Measurements from ENCODE around the gene CEP89.

The CEP89 gene

DNA sequence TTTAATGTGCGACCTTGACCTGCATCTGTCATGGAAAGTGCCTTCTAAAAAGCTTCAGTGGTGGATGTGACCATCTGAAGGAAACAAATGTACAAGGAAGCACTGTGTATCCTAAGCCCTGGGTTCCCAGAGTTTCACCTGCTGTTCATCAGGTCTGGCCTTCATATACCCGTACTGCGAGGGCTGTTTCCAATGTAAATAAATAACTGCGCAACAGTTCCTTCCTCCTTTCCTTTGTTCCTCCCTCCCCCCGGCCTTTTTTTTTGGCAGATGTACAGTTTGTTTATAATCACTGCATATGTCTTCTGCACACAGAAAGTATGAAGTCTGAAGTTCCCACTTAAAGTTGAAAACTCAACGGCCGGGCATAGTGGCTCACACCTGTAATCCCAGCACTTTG, 5.5 kb upstream of the CEP89 start:
- no peaks in the 10 kb centered on the region for H3K9me3 ChIP-seq (ENCODE audit: low read length)
- H3K4me3 ChIP-seq (ENCODE audit: low read depth, low read length, poor library complexity, severe bottlenecking) = no peak overlapping the region
- peaks cover 9% of the 10 kb centered on the region for H3K4me1 ChIP-seq (ENCODE audit: insufficient read depth, low read length, severe bottlenecking)
- no peaks in the 10 kb centered on the region for H4K20me1 ChIP-seq (ENCODE audit: insufficient read depth, low read length)
- H3K4me2 ChIP-seq (ENCODE audit: low read length) = no peak overlapping the region
- no peak overlapping the region for H2AFZ ChIP-seq (ENCODE audit: low read length)
- no peak for TF ChIP-seq CTCF (IDR thresholded peaks at IDR 0.05; ENCODE audit: low read length)
- TF ChIP-seq EZH2 (IDR thresholded peaks at IDR 0.05; ENCODE audit: borderline replicate concordance, low read length) = no peak
- H3K79me2 ChIP-seq (ENCODE audit: insufficient read depth, low read length) = no peaks in the 10 kb centered on the region
- H3K27me3 ChIP-seq (ENCODE audit: insufficient read depth, low read length) = no peaks in the 10 kb centered on the region
- H3K9ac ChIP-seq (ENCODE audit: low read length) = no peak overlapping the region
- no peak overlapping the region for H3K27ac ChIP-seq (ENCODE audit: low read depth, low read length, poor library complexity, severe bottlenecking)
- H3K36me3 ChIP-seq (ENCODE audit: insufficient read depth, low read length) = peaks cover 18% of the 10 kb centered on the region
- no peaks in the 10 kb centered on the region for H3F3A ChIP-seq (ENCODE audit: insufficient read depth, low read length)
- H3K9me2 ChIP-seq (ENCODE audit: low read depth, low read length) = no peaks in the 10 kb centered on the region

DNA sequence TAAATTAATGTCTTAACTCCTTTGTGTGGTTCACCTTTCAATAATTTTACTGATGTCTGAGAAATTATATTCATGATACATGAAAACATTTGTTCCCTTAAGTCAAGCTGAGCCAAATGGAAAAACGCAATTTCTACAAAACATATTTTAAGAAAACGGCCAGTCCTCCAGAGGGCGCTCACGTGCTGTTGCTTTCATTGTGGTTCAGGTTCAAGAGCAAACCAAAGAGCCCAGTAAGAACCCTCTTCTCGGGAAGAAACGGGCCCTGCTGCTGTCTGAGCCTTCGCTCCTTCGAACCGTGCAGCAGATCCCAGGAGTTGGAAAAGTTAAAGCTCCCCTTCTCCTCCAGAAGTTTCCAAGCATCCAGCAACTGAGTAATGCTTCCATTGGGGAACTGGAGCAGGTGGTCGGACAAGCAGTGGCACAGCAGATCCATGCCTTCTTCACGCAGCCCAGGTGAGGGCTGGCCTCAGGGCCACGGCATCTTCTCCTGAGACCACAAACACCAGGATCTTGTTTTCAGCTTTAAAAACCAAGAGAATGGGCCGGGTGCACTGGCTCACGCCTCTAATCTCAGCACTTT, 4.6 kb upstream of the CEP89 start:
- H3K9me2 ChIP-seq (ENCODE audit: low read depth, low read length) = no peaks in the 10 kb centered on the region
- H3K36me3 ChIP-seq (ENCODE audit: insufficient read depth, low read length) = peaks cover 18% of the 10 kb centered on the region
- peaks cover 9% of the 10 kb centered on the region for H3K4me1 ChIP-seq (ENCODE audit: insufficient read depth, low read length, severe bottlenecking)

DNA sequence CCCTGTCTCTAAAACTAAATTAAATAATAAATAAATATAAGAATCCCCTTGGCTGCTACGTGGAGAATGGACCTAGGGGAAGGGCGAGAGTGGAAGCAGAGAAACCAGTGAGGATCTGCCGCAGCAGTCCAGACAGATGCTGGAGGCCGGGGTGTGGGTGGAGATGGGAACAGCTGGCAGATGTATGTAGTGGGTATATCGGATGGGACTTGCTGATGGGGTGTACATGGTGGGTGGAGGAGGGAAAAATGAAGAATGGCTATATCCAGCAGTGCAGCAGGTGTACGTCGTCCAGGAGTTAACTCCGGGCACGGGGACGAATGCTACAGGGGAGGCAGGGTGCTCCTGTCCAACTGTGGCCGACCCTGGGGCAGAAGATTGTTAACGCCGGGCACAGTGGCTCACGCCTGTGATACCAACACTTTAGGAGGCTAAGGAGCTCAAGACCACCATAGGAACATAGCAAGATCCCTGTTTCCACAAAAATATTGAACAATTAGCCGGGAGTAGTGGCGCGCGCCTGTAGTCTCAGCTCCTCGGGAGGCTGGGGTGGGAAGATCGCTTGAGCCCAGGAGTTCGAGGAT, 654 bp downstream of the CEP89 start:
- Histone ChIP-seq H2AFZ (ENCODE audit: low read length) (no peak overlapping the region), H3F3A (ENCODE audit: insufficient read depth, low read length) (no peaks in the 10 kb centered on the region), H3K9me2 (ENCODE audit: low read depth, low read length) (no peaks in the 10 kb centered on the region), H3K9me3 (ENCODE audit: low read length) (no peaks in the 10 kb centered on the region), H3K36me3 (ENCODE audit: insufficient read depth, low read length) (peaks cover 6% of the 10 kb centered on the region), H3K4me3 (ENCODE audit: low read depth, low read length, poor library complexity, severe bottlenecking) (peak overlapping the region; percentile 74), H3K27me3 (ENCODE audit: insufficient read depth, low read length) (no peaks in the 10 kb centered on the region), H3K4me2 (ENCODE audit: low read length) (peak overlapping the region; percentile 76), H4K20me1 (ENCODE audit: insufficient read depth, low read length) (no peaks in the 10 kb centered on the region), H3K9ac (ENCODE audit: low read length) (peak overlapping the region; percentile 69), H3K79me2 (ENCODE audit: insufficient read depth, low read length) (no peaks in the 10 kb centered on the region), H3K27ac (ENCODE audit: low read depth, low read length, poor library complexity, severe bottlenecking) (no peak overlapping the region), H3K4me1 (ENCODE audit: insufficient read depth, low read length, severe bottlenecking) (peaks cover 20% of the 10 kb centered on the region)
- no peak for TF ChIP-seq CTCF (IDR thresholded peaks at IDR 0.05; ENCODE audit: low read length)
- TF ChIP-seq EZH2 (IDR thresholded peaks at IDR 0.05; ENCODE audit: borderline replicate concordance, low read length) = no peak

More for the DNA sequence above, 4.6 kb upstream of the CEP89 start:
- H3K27ac ChIP-seq (ENCODE audit: low read depth, low read length, poor library complexity, severe bottlenecking) = no peak overlapping the region
- no peaks in the 10 kb centered on the region for H3K79me2 ChIP-seq (ENCODE audit: insufficient read depth, low read length)
- no peaks in the 10 kb centered on the region for H3K27me3 ChIP-seq (ENCODE audit: insufficient read depth, low read length)
- no peak overlapping the region for H3K4me3 ChIP-seq (ENCODE audit: low read depth, low read length, poor library complexity, severe bottlenecking)
- H3F3A ChIP-seq (ENCODE audit: insufficient read depth, low read length) = no peaks in the 10 kb centered on the region
- H2AFZ ChIP-seq (ENCODE audit: low read length) = no peak overlapping the region
- H3K9ac ChIP-seq (ENCODE audit: low read length) = no peak overlapping the region
- no peaks in the 10 kb centered on the region for H4K20me1 ChIP-seq (ENCODE audit: insufficient read depth, low read length)
- TF ChIP-seq EZH2 (IDR thresholded peaks at IDR 0.05; ENCODE audit: borderline replicate concordance, low read length) = no peak
- peak; percentile 84 for TF ChIP-seq CTCF (IDR thresholded peaks at IDR 0.05; ENCODE audit: low read length)
- H3K4me2 ChIP-seq (ENCODE audit: low read length) = no peak overlapping the region
- no peaks in the 10 kb centered on the region for H3K9me3 ChIP-seq (ENCODE audit: low read length)
